ENCODE data around the gene MARCKS.

GRCh38 chr6:113856375-113856624 is 845 bp upstream of the MARCKS start:
- no peak for TF ChIP-seq GLI4 (tag by site-specific recombination; IDR thresholded peaks at IDR 0.05)
- no peak for TF ChIP-seq CTCF (tag by site-specific recombination; IDR thresholded peaks at IDR 0.05)
